ENCODE measurements around the gene RELB.

Gene RELB

DNA sequence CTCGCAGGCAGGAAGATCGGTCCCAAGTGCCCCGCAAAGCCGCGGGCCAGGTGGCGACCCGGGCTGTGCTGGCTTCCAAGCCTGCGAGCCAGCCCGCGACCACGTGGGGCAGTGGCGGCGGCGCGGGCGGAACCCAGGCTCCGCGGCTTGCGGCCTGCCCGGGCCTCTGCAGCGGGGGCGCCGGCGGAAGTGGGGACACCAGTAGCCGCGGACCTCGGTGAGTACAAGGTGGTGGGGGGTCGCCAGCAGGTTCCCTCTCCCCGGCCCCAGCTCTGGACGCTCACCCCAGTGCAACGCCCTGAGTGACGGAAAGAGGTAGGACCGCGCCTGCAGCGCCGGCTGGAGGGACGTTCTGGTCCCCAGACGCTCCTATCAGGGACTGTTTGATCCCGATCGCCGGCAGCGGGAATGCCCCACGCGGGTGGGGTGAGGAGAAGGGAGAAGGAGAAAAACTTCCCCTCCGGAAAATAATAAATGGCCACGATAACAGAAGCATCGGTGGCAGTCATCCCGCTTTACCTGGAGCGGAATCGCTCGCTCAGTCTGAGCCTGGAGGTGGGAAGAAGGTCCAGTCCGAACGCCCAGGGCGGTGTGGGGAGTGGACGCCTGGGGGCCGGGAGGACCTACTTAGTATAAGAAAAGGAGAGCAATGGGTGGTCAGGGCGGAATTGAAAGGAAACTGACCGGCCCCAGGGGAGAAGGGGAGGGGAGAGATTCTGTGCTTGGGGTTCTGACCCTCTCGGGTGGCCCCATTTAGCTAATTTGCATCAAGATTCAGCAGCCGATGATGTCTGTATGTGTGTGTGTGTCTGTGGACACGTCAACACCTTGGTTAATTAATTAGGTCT, 78.0 kb downstream of the RELB start, which contains the start of gene GEMIN7:
TSS of gene GEMIN7 (plus strand) at position 198 of the 848 bp plus-strand sequence. CDS start 10,855 bp downstream, outside the sequence.
- peaks cover 14% of the 10 kb centered on the region for H3K36me3 ChIP-seq (ENCODE audit: insufficient read depth, low read depth, low read length)
- H3K4me1 ChIP-seq (ENCODE audit: insufficient read depth, low read length) = peaks cover 27% of the 10 kb centered on the region
- H3K27ac ChIP-seq (ENCODE audit: low read length) = peak within 1 kb of the TSS; percentile 34

DNA sequence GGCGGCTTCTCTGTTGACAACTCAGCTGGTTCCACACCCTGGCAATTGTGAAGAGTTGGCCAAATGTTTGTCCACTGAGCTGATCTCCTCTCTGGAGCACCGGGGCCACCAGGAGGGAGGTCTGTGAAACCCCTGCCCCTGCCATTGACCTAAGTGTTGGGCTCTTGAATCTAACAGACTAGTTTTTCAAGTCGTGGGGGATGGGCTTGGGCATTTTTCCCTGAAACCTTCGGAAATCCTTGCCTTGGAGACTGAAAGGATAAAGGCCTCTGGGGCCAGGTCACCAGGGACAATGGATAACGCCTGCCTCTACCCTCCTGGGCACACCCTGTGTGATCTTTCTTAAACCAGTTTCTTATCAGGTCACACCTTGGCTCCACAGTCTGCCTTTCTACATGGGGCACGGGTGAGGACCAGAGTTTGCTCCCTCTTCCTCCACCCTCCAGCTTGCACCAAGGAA, 78.7 kb downstream of the RELB start:
- Histone ChIP-seq H3K36me3 (ENCODE audit: insufficient read depth, low read depth, low read length) (peaks cover 14% of the 10 kb centered on the region), H3K4me3 (ENCODE audit: low read length) (peak overlapping the region; percentile 72), H3K9ac (ENCODE audit: low read depth, low read length) (peak overlapping the region; percentile 85)

More for the DNA sequence above, 78.0 kb downstream of the RELB start, which contains the start of gene GEMIN7:
- no peaks in the 10 kb centered on the region for H3K9me3 ChIP-seq (ENCODE audit: insufficient read depth, low read depth, low read length)
- peak within 1 kb of the TSS; percentile 85 for H3K9ac ChIP-seq (ENCODE audit: low read depth, low read length)
- H3K27me3 ChIP-seq (ENCODE audit: insufficient read depth, low read length) = peaks cover 5% of the 10 kb centered on the region; the same call in 1 of the 2 replicates
- H3K4me3 ChIP-seq (ENCODE audit: low read length) = peak within 1 kb of the TSS; percentile 72

DNA sequence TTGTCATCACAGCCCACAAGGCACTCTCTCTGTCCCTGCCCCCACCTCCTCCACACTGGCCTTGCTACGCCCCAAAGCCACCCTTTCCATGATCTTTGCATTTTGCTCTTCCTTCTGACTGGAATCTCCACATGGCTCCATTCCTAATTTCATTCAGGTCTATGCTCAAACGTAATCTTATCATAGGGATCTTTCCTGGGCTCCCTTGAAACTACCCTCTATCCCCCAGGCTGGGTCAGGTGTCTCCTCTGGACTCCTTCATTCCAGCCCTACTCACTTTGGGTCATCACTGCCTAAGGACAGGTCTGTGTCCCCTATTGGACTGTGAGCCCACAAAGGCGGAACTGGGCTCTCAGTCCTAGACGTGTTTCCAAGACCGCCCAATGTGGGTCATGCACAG, 80.9 kb downstream of the RELB start:
- peaks cover 18% of the 10 kb centered on the region for H3K36me3 ChIP-seq (ENCODE audit: insufficient read depth, low read depth, low read length)
- H3K9me3 ChIP-seq (ENCODE audit: insufficient read depth, low read depth, low read length) = no peaks in the 10 kb centered on the region
- H3K27me3 ChIP-seq (ENCODE audit: insufficient read depth, low read length) = no peaks in the 10 kb centered on the region
- H3K4me1 ChIP-seq (ENCODE audit: insufficient read depth, low read length) = peaks cover 14% of the 10 kb centered on the region; the same call in 1 of the 2 replicates
- H3K9ac ChIP-seq (ENCODE audit: low read depth, low read length) = no peak overlapping the region
- no peak overlapping the region for H3K4me3 ChIP-seq (ENCODE audit: low read length)
- H3K27ac ChIP-seq (ENCODE audit: low read length) = no peak overlapping the region

More for the DNA sequence above, 78.7 kb downstream of the RELB start:
- peak overlapping the region; percentile 7 for H3K27ac ChIP-seq (ENCODE audit: low read length)
- no peaks in the 10 kb centered on the region for H3K9me3 ChIP-seq (ENCODE audit: insufficient read depth, low read depth, low read length)
- peaks cover 22% of the 10 kb centered on the region; the same call in 1 of the 2 replicates for H3K4me1 ChIP-seq (ENCODE audit: insufficient read depth, low read length)
- H3K27me3 ChIP-seq (ENCODE audit: insufficient read depth, low read length) = peaks cover 5% of the 10 kb centered on the region; the same call in 1 of the 2 replicates

GRCh38 chr19:45086480-45086879, 85.2 kb downstream of the RELB start:
- Histone ChIP-seq H3K9ac (ENCODE audit: low read depth, low read length) (no peak overlapping the region), H3K36me3 (ENCODE audit: insufficient read depth, low read depth, low read length) (peaks cover 30% of the 10 kb centered on the region), H3K4me3 (ENCODE audit: low read length) (no peak overlapping the region), H3K9me3 (ENCODE audit: insufficient read depth, low read depth, low read length) (no peaks in the 10 kb centered on the region), H3K4me1 (ENCODE audit: insufficient read depth, low read length) (no peaks in the 10 kb centered on the region), H3K27me3 (ENCODE audit: insufficient read depth, low read length) (no peaks in the 10 kb centered on the region), H3K27ac (ENCODE audit: low read length) (no peak overlapping the region)

DNA sequence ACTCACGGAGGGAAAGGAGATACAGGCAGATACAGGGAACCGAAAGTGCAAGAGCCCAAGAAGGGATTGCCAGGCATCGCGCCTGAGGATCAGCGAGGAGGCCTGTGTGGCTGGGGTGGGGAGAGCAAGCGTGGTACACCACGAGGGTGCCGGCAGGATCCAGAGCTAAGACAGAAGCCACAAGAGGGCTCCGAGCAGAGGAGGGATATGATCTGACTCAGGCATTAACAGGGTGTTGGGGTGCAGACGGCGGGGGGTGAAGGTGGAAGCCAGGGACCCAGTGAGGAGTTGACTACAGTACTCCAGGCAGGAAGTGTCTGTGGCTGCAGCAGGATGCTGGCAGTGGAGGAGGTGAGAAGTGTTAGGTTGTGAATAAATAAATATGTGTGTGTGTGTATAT, 86.3 kb downstream of the RELB start:
- Histone ChIP-seq H3K27me3 (ENCODE audit: insufficient read depth, low read length) (no peaks in the 10 kb centered on the region), H3K4me1 (ENCODE audit: insufficient read depth, low read length) (no peaks in the 10 kb centered on the region), H3K27ac (ENCODE audit: low read length) (no peak overlapping the region), H3K9ac (ENCODE audit: low read depth, low read length) (no peak overlapping the region), H3K9me3 (ENCODE audit: insufficient read depth, low read depth, low read length) (no peaks in the 10 kb centered on the region), H3K4me3 (ENCODE audit: low read length) (no peak overlapping the region), H3K36me3 (ENCODE audit: insufficient read depth, low read depth, low read length) (peaks cover 21% of the 10 kb centered on the region)

Measured in iPS-20b (cell line).